Psoas muscle (tissue), 8 donors: Measurements from ENCODE around the gene CCDC88C. TPM values are rescaled to one million over a fixed set of nuclear protein-coding genes. Genes with fewer than 3 reads are reported as not detected.

Experiments
- ATAC-seq, 4 donors: fragments of 200-7000 bp; cut with Tn5 transposase; one replicate each; pipeline ENCODE4 v1.9.1; 2020; ENCODE audit warnings: moderate library complexity in 3 of 4, mild to moderate bottlenecking in 2 of 4
- DNase-seq, 2 donors: peaks; one replicate each; pipeline ENCODE4 v3.0.0-alpha.2; 2020
- H3K27ac ChIP-seq: fragments of 200-600 bp; one replicate; pipeline ENCODE4 v1.8.0; 2022
- H3K27me3 ChIP-seq, 3 donors: fragments of 200-600 bp in 1 of 3; one replicate each; pipeline versions ENCODE4 v1.6.1 to v1.8.0; 2013 to 2022; ENCODE audit warnings: low read length in 2 of 3, mild to moderate bottlenecking in 2 of 3, moderate library complexity in 1 of 3; ENCODE audit not compliant: insufficient read depth in 3 of 3
- H3K36me3 ChIP-seq, 2 donors: fragments of 200-600 bp in 1 of 2; one replicate each; pipeline versions ENCODE4 v1.6.1 to v1.8.0; 2013 to 2022; ENCODE audit warnings: low read depth in 1 of 2, mild to moderate bottlenecking in 1 of 2, moderate library complexity in 1 of 2; ENCODE audit not compliant: insufficient read depth in 1 of 2
- H3K4me1 ChIP-seq: fragments of 200-600 bp; one replicate; pipeline ENCODE4 v1.8.0; 2022
- H3K4me3 ChIP-seq: fragments of 200-600 bp; one replicate; pipeline ENCODE4 v1.8.0; 2022; ENCODE audit warnings: mild to moderate bottlenecking
- H3K9me3 ChIP-seq: fragments of 200-600 bp; one replicate; pipeline ENCODE4 v1.8.0; 2022
- WGBS, 3 donors: extraction: QIAGEN DNeasy Blood & Tissue Kit; methylation state at CpG; one replicate each; pipeline versions ENCODE4 v1.1.6 to v1.1.7; 2013; 5-methylcytosine and 5-hydroxymethylcytosine counted together
- intact Hi-C, 2 donors: fragments of 100-400 bp; cut with DNase I; formaldehyde crosslinking; loops; one replicate each; pipeline versions ENCODE4 v1.11.0 to v1.14.2; 2022
- polyA plus RNA-seq, 3 donors: library from polyadenylated mRNA; stranded (reverse); fragments of 200-250 nt; gene quantifications; one replicate each; pipeline ENCODE4 v1.2.3, GENCODE V29; 2013
- total RNA-seq, 4 donors: library from RNA; stranded (reverse); fragmentation: NEBNext Ultra II Directional in 2 of 4; extraction: Animal tissue kit (Norgen Biotek cat#: 25700) in 2 of 4; gene quantifications; one replicate each; pipeline versions ENCODE4 v1.2.1 to v1.2.4, GENCODE V29; 2021 to 2023
- TF ChIP-seq, protein P1 (sequence below): fragments of 200-600 bp; IDR thresholded peaks from one replicate; pipeline ENCODE4 v1.8.0; 2022; ENCODE audit warnings: antibody characterized with exemption
- donor health status: healthy with polysubstance abuse.
- donor health status: DM: no; HTN: no; CAD: no; lungs with moderate emphysema.
- donor health status: Bipolar disorder and iron deficiency.
- donor health status: healthy.
- donor health status: DM: yes; HTN: yes; CAD: no.
- donor health status: DM: no; HTN: no; CAD: no.
- donor health status: DM: no; HTN: no; CAD: no.
- donor health status: DM: yes; HTN: yes; CAD: no.

CCDC88C gene
- total and polyA plus RNA-seq, 7 donors: 0.49 to 3.9 (median 2.4) TPM

DNA sequence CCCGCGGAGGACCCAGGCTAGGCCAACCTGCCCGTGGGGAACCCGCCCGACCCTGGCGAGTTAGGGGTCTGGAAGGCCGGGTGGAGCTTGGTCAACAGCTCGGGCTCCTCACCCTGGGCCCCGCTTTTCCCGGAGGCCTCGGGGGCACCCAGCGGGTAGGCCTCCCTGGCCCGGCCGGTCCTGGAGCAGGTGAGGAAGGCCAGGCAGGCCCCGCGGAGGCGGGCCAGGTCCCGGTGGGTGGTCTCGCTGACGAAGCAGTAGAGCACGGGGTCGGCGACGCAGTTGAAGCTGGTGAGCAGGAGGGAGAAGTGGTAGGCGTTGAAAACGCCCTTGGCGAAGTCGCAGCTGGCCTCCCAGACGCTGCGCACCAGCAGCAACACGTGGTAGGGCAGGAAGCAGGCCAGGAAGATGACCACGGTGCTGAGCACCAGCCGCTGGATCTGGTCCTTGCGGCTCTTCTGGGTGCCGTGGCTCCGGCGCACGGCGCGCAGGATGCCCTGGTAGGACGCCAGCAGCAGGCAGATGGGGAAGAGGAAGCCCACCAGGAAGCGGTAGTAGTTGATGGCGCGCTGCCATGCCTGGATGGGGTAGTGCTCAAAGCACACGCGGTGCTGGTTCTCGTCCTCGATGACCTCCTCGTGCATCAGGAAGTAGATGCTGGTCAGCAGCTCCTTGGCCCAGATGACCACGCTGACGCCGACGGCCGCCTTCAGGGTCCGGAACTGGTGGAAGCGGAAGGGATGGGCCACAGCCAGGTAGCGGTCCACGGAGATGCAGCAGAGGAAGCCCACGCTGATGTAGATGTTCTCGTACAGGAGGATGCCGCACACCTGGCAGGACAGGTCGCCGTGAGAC is 183.5 kb downstream of the CCDC88C start:
- peak; percentile 39 to 64 for DNase-seq
- ATAC-seq: peak in 3 of 4 donors; percentile 5 to 15 (median 9)
- intact Hi-C loops: no loop called here
- peaks cover 3% of the 10 kb centered on the region for H3K9me3 ChIP-seq
- TF ChIP-seq, protein P1, sequence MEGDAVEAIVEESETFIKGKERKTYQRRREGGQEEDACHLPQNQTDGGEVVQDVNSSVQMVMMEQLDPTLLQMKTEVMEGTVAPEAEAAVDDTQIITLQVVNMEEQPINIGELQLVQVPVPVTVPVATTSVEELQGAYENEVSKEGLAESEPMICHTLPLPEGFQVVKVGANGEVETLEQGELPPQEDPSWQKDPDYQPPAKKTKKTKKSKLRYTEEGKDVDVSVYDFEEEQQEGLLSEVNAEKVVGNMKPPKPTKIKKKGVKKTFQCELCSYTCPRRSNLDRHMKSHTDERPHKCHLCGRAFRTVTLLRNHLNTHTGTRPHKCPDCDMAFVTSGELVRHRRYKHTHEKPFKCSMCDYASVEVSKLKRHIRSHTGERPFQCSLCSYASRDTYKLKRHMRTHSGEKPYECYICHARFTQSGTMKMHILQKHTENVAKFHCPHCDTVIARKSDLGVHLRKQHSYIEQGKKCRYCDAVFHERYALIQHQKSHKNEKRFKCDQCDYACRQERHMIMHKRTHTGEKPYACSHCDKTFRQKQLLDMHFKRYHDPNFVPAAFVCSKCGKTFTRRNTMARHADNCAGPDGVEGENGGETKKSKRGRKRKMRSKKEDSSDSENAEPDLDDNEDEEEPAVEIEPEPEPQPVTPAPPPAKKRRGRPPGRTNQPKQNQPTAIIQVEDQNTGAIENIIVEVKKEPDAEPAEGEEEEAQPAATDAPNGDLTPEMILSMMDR: no peak
- no peaks in the 10 kb centered on the region for H3K4me1 ChIP-seq
- no peaks in the 10 kb centered on the region for H3K27me3 ChIP-seq
- H3K27ac ChIP-seq: no peak overlapping the region
- peaks cover 0 to 15% of the 10 kb centered on the region in 2 donors for H3K36me3 ChIP-seq
- no peak overlapping the region for H3K4me3 ChIP-seq
- 90 to 93% (median 93%) methylated on average over 60 to 63 of the region's 63 CpGs for WGBS, 3 donors

DNA sequence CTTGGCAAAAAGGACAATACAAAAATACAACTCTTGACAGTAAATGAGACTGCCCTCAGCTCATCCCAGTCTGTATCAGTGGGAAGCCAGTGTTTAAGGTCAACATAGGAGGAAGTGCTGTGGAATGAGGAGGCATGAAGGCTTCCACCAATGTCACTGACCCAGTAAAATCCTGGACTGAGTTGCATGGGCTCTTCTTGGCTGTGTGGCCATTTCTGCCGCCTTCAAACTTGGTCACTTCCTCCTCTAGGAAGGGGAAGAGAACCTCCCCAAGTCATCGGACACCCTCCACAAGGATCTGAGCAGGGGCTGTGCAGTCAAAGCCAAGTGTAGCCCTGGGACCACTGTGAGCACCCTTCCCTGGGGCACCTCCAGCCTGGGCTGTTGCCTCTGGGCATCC is 185.0 kb downstream of the CCDC88C start:
- peaks cover 5 to 30% of the 10 kb centered on the region in 2 donors for H3K36me3 ChIP-seq
- TF ChIP-seq, protein P1: no peak
- no peak overlapping the region for H3K4me3 ChIP-seq
- no peaks in the 10 kb centered on the region for H3K27me3 ChIP-seq
- no peaks in the 10 kb centered on the region for H3K4me1 ChIP-seq
- intact Hi-C loops: no loop called here
- DNase-seq (no peak), ATAC-seq (no peak)
- 62 to 92% (median 78%) methylated on average over 2 of the region's 2 CpGs for WGBS, 3 donors
- peaks cover 3% of the 10 kb centered on the region for H3K9me3 ChIP-seq
- H3K27ac ChIP-seq: no peak overlapping the region

DNA sequence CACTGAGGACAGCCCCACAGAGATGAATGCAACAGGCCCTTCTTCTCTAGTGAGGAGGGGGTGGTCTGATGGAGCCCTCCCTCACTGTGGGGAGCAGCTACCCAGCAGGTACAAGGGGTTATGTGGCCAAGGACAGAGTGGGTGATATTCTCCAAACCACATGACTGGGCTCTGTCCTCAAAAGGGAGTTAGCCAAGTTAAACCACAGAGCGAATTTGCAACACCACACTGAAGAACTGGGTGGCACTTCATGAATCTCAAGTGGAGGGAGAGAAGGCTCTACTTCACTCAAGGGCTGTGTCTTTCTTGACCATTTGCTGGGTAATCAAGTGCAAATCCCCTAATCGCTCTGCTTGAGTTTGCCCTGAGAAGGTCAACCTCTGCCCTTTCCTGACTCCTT is 185.6 kb downstream of the CCDC88C start:
- no peaks in the 10 kb centered on the region for H3K4me1 ChIP-seq
- H3K9me3 ChIP-seq: peaks cover 3% of the 10 kb centered on the region
- TF ChIP-seq, protein P1: no peak
- intact Hi-C loops: no loop called here
- peaks cover 8 to 36% of the 10 kb centered on the region in 2 donors for H3K36me3 ChIP-seq
- 87 to 94% (median 91%) methylated on average over 2 of the region's 2 CpGs for WGBS, 3 donors
- H3K4me3 ChIP-seq: no peak overlapping the region
- H3K27me3 ChIP-seq: no peaks in the 10 kb centered on the region
- no peak overlapping the region for H3K27ac ChIP-seq
- ATAC-seq (peak in 1 of 4 donors; percentile 10), DNase-seq (no peak)

DNA sequence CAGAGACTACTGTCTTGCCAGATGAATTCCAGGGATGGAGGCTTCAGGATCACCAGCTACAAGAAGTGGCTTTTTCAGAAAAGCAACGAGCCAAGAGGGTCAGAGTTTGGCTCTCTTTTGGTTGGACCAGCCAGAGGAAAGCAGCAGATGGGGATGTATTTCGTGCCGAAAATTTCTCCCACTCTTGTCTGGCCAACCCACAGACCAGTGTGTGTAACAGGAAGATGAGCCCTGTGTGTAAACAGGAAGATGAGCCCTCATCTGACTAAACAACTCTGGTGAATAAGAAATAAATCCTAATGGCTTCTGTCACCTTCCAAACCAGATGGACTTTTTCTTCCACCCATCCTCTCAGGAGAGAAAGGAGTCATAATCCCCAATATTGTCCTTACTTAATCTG is 186.2 kb downstream of the CCDC88C start:
- no peaks in the 10 kb centered on the region for H3K4me1 ChIP-seq
- peaks cover 3% of the 10 kb centered on the region for H3K9me3 ChIP-seq
- H3K27me3 ChIP-seq: no peaks in the 10 kb centered on the region
- no peak overlapping the region for H3K4me3 ChIP-seq
- ATAC-seq (no peak), DNase-seq (no peak)
- intact Hi-C loops: no loop called here
- H3K36me3 ChIP-seq: peaks cover 9 to 42% of the 10 kb centered on the region in 2 donors
- no peak overlapping the region for H3K27ac ChIP-seq
- TF ChIP-seq, protein P1: no peak
- WGBS, 3 donors: 49 to 75% (median 59%) methylated on average over 3 of the region's 3 CpGs
